ENCODE measurements around the gene DOCK2. TPM values are rescaled to one million over a fixed set of nuclear protein-coding genes. Genes with fewer than 3 reads are reported as not detected.

The DOCK2 gene
- total RNA-seq, 1 donor from 2014 or later = 0.39 TPM

- no peak for DNase-seq (ENCODE audit: low read depth in 2 of 2)
Measured at GRCh38 chr5:170049713-170050112, 412.6 kb downstream of the DOCK2 start.

- peak; percentile 3 to 78 for DNase-seq (ENCODE audit: low read depth in 2 of 2)
Measured at GRCh38 chr5:170053896-170054295, 416.8 kb downstream of the DOCK2 start.

GRCh38 chr5:170055606-170056005, 418.5 kb downstream of the DOCK2 start:
- DNase-seq (ENCODE audit: low read depth in 2 of 2) = no peak

GRCh38 chr5:170056561-170057267, 419.6 kb downstream of the DOCK2 start:
- no peak for DNase-seq (ENCODE audit: low read depth in 2 of 2)

GRCh38 chr5:170057311-170057710, 420.2 kb downstream of the DOCK2 start:
- no peak for DNase-seq (ENCODE audit: low read depth in 2 of 2)

- DNase-seq (ENCODE audit: low read depth in 2 of 2) = no peak
Measured at GRCh38 chr5:170059221-170059620, 422.1 kb downstream of the DOCK2 start.

- no peak for DNase-seq (ENCODE audit: low read depth in 2 of 2)
Measured at GRCh38 chr5:170067152-170067551, 430.1 kb downstream of the DOCK2 start.

- peak; percentile 34 to 50 for DNase-seq (ENCODE audit: low read depth in 2 of 2)
Measured at GRCh38 chr5:170067574-170068170, 430.6 kb downstream of the DOCK2 start.

GRCh38 chr5:170069512-170069911, 432.4 kb downstream of the DOCK2 start:
- DNase-seq (ENCODE audit: low read depth in 2 of 2) = no peak

- peak; percentile 11 to 59 for DNase-seq (ENCODE audit: low read depth in 2 of 2)
Measured at GRCh38 chr5:170070556-170071412, 433.7 kb downstream of the DOCK2 start.

GRCh38 chr5:170071748-170072147, 434.7 kb downstream of the DOCK2 start:
- DNase-seq (ENCODE audit: low read depth in 2 of 2) = no peak

- DNase-seq (ENCODE audit: low read depth in 2 of 2) = no peak
Measured at GRCh38 chr5:170075696-170076095, 438.6 kb downstream of the DOCK2 start.

GRCh38 chr5:170076211-170076610, 439.1 kb downstream of the DOCK2 start:
- DNase-seq (ENCODE audit: low read depth in 2 of 2) = no peak

- DNase-seq (ENCODE audit: low read depth in 2 of 2) = no peak
Measured at GRCh38 chr5:170076739-170077138, 439.7 kb downstream of the DOCK2 start.

- DNase-seq (ENCODE audit: low read depth in 2 of 2) = no peak
Measured at GRCh38 chr5:170077526-170077925, 440.5 kb downstream of the DOCK2 start.

- DNase-seq (ENCODE audit: low read depth in 2 of 2) = no peak
Measured at GRCh38 chr5:170078458-170078857, 441.4 kb downstream of the DOCK2 start.

- DNase-seq (ENCODE audit: low read depth in 2 of 2) = no peak
Measured at GRCh38 chr5:170078931-170079330, 441.9 kb downstream of the DOCK2 start.

GRCh38 chr5:170080217-170080616, 443.1 kb downstream of the DOCK2 start:
- DNase-seq (ENCODE audit: low read depth in 2 of 2) = no peak

GRCh38 chr5:170080786-170081445, 443.8 kb downstream of the DOCK2 start:
- DNase-seq (ENCODE audit: low read depth in 2 of 2) = no peak

GRCh38 chr5:170081616-170082015, 444.5 kb downstream of the DOCK2 start:
- no peak for DNase-seq (ENCODE audit: low read depth in 2 of 2)

- no peak for DNase-seq (ENCODE audit: low read depth in 2 of 2)
Measured at GRCh38 chr5:170082701-170083100, 445.6 kb downstream of the DOCK2 start.
